Measurements from ENCODE around the gene AIPL1. TPM values are rescaled to one million over a fixed set of nuclear protein-coding genes. Genes with fewer than 3 reads are reported as not detected.
A peak's percentile ranks its signal among the peaks of the same experiment; 100 is the strongest.

The AIPL1 gene
- total and polyA plus RNA-seq, 12 donors: not detected

DNA sequence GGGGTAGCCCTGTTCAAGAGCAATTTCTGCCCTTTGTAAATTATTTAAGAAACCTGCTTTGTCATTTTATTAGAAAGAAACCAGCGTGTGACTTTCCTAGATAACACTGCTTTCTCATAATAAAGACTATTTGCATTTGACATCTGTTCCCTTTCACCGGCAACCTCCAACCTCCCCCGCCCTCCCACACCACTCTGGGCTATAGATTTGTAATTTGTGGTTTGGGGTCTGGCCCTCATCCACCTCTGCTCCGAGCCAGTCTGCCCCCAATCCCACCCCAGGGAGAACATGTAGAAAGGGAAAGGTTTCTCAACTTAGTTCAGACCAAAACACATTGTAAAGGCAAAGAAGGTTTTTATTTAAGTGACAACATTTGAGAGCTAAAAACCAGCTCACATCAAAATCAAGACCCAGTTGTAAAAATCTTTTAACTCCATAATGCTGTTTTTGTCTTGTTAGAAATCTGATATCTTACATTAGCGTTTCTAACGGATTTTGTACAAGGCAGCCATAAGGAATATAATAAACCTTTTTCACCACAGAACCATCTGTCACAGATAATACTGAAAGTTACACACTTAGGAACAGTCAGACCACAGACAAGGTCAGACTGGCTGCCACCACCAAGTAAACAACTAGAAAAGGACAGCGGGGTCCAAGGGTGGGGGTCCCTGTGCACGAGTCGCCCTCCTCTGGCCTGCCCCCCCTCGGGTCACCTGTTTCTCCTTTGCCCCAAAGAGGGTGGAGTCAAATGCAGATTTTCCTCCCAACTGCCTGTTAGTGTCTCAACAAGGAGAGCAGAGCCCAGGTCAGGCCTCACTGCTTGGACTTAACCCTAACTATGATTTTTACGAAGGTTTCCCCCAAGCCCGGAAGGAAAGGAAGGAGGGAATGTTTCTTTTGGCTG lies 16.3 kb upstream of the AIPL1 start:
- 39 to 57% (median 51%) methylated on average over 11 to 12 of the region's 12 CpGs for WGBS, 4 donors
- no peak for TF ChIP-seq POLR2A (IDR thresholded peaks at IDR 0.05)
- TF ChIP-seq, protein P1, sequence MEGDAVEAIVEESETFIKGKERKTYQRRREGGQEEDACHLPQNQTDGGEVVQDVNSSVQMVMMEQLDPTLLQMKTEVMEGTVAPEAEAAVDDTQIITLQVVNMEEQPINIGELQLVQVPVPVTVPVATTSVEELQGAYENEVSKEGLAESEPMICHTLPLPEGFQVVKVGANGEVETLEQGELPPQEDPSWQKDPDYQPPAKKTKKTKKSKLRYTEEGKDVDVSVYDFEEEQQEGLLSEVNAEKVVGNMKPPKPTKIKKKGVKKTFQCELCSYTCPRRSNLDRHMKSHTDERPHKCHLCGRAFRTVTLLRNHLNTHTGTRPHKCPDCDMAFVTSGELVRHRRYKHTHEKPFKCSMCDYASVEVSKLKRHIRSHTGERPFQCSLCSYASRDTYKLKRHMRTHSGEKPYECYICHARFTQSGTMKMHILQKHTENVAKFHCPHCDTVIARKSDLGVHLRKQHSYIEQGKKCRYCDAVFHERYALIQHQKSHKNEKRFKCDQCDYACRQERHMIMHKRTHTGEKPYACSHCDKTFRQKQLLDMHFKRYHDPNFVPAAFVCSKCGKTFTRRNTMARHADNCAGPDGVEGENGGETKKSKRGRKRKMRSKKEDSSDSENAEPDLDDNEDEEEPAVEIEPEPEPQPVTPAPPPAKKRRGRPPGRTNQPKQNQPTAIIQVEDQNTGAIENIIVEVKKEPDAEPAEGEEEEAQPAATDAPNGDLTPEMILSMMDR (IDR thresholded peaks at IDR 0.05): no peak
- Histone ChIP-seq H3K27ac (peak overlapping the region in 1 of 5 donors; percentile 14), H3K9me3 (replicated peaks in 1 of 3) (no peaks in the 10 kb centered on the region), H3K36me3 (replicated peaks in 1 of 2) (no peaks in the 10 kb centered on the region), H3K4me1 (replicated peaks in 1 of 2) (peaks cover 2 to 5% of the 10 kb centered on the region in 2 donors), H3K27me3 (no peaks in the 10 kb centered on the region), H3K4me3 (no peak overlapping the region)
- DNase-seq: peak in 1 of 7 donors; percentile 18
- intact Hi-C loops (cut with DNase I): no loop called here

DNA sequence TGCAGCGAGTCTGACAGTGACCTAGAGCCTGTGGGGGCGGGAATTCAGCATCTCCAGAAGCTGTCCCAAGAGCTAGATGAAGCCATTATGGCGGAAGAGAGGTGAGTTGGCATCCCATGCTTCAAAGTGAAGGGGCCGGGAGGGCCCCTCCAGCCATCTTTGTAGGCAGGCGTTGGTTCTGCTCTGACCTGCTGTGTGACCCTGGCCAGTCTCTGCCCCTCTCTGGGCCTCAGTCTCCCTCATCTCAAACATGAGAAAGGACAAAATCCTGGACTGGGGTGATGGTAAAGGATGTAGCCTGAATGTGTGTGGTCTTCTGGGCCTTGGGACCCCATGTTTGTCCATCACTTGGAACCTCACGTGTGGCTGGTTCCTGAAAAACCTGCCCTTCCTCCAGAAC lies 14.4 kb upstream of the AIPL1 start:
- H3K27me3 ChIP-seq: no peaks in the 10 kb centered on the region
- TF ChIP-seq, protein P1 (IDR thresholded peaks at IDR 0.05): no peak
- no peak for TF ChIP-seq POLR2A (IDR thresholded peaks at IDR 0.05)
- no peaks in the 10 kb centered on the region for H3K9me3 ChIP-seq (replicated peaks in 1 of 3)
- H3K27ac ChIP-seq: no peak overlapping the region
- 94 to 100% (median 97%) methylated on average over 1 to 6 of the region's 6 CpGs for WGBS, 4 donors
- no peak overlapping the region for H3K4me3 ChIP-seq
- intact Hi-C loops (cut with DNase I): no loop called here
- no peaks in the 10 kb centered on the region for H3K36me3 ChIP-seq (replicated peaks in 1 of 2)
- H3K4me1 ChIP-seq (replicated peaks in 1 of 2): peaks cover 0 to 6% of the 10 kb centered on the region in 2 donors
- DNase-seq: no peak

DNA sequence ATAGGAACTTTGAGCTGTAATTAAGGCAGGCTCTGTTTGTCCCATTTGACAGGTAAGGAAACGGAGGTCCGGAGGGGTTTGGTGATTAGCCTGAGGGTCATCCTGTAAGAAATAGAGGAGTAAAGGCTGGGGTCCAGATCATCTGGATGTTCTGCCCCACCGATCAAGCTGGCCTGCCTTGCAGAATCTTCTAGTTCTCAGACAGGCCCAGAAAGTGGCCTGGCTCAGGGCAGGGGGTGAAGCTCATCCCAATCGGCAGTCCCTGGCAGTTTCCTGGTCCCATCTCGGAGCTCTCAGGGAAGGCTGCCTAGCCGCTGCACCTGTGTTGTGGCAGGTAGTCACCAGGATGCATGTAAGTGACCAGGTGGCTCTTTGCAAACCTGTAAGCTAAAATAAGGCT lies 13.6 kb upstream of the AIPL1 start:
- no peak overlapping the region for H3K27ac ChIP-seq
- H3K27me3 ChIP-seq: no peaks in the 10 kb centered on the region
- intact Hi-C loops (cut with DNase I): no loop called here
- H3K4me3 ChIP-seq: no peak overlapping the region
- H3K4me1 ChIP-seq (replicated peaks in 1 of 2): peaks cover 0 to 6% of the 10 kb centered on the region in 2 donors
- H3K9me3 ChIP-seq (replicated peaks in 1 of 3): no peaks in the 10 kb centered on the region
- WGBS, 4 donors: 96 to 99% (median 97%) methylated on average over 6 of the region's 6 CpGs
- no peak for TF ChIP-seq POLR2A (IDR thresholded peaks at IDR 0.05)
- TF ChIP-seq, protein P1 (IDR thresholded peaks at IDR 0.05): no peak
- no peak for DNase-seq
- no peaks in the 10 kb centered on the region for H3K36me3 ChIP-seq (replicated peaks in 1 of 2)

DNA sequence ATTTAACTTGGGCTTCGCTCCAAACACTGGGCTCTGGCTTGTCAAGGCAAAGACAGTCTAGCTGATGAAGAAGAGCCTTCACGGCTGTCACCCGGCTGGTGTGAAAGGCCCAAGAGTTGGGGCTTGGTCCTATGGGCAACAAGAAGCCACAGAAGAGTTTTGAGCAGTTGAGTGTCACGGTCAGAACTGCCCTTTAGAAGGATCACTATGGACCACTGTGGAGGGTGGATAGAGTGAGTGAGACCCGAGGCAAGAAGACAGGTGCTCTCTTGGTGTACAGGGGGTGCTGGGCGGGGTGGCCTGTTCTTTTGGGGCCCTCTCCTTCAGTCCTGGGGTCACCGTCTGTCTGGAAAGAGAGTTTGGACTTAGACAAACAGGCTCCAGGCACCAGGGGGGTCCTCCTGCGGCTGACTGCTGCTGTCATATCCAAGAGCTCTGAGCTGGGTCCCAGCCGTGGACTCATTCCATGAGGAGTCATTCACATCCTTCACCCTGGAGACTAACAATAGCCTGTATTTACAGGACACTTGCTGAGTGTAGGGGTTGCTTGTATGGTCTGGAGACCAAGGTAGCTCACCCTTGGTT lies 11.7 kb upstream of the AIPL1 start:
- no peaks in the 10 kb centered on the region for H3K9me3 ChIP-seq (replicated peaks in 1 of 3)
- TF ChIP-seq, protein P1 (IDR thresholded peaks at IDR 0.05): no peak
- no peak for TF ChIP-seq POLR2A (IDR thresholded peaks at IDR 0.05)
- intact Hi-C loops (cut with DNase I): no loop called here
- no peak overlapping the region for H3K27ac ChIP-seq
- no peaks in the 10 kb centered on the region for H3K36me3 ChIP-seq (replicated peaks in 1 of 2)
- H3K27me3 ChIP-seq: no peaks in the 10 kb centered on the region
- peaks cover 0 to 6% of the 10 kb centered on the region in 2 donors for H3K4me1 ChIP-seq (replicated peaks in 1 of 2)
- peak in 2 of 7 donors; percentile 44 to 64 for DNase-seq
- WGBS, 4 donors: 65 to 80% (median 76%) methylated on average over 8 to 9 of the region's 9 CpGs
- no peak overlapping the region for H3K4me3 ChIP-seq
